Stomach smooth muscle (tissue), 2 donors: ENCODE measurements around the gene BLOC1S3.

ENCODE experiments used
- H3K27ac ChIP-seq: one replicate; pipeline ENCODE4 v1.7.0; 2013; ENCODE audit warnings: mild to moderate bottlenecking, low read length, inconsistent platforms
- H3K27me3 ChIP-seq, 2 donors: one replicate each; pipeline ENCODE4 v1.7.0; 2013; ENCODE audit warnings: low read length in 2 of 2; ENCODE audit not compliant: insufficient read depth in 2 of 2, control insufficient read depth in 1 of 2
- H3K36me3 ChIP-seq, 2 donors: one replicate each; pipeline ENCODE4 v1.7.0; 2013; ENCODE audit warnings: low read length in 2 of 2; ENCODE audit not compliant: control insufficient read depth in 2 of 2, insufficient read depth in 2 of 2
- H3K4me1 ChIP-seq: one replicate; pipeline ENCODE4 v1.7.0; 2013; ENCODE audit warnings: low read length; ENCODE audit not compliant: control insufficient read depth, insufficient read depth
- H3K4me3 ChIP-seq, 2 donors: one replicate each; pipeline ENCODE4 v1.7.0; 2013; ENCODE audit warnings: low read length in 2 of 2
- H3K9ac ChIP-seq, 2 donors: one replicate each; pipeline ENCODE4 v1.7.0; 2013; ENCODE audit warnings: low read length in 2 of 2, mild to moderate bottlenecking in 1 of 2
- H3K9me3 ChIP-seq, 2 donors: one replicate each; pipeline ENCODE4 v1.7.0; 2013; ENCODE audit warnings: low read length in 2 of 2; ENCODE audit not compliant: control insufficient read depth in 2 of 2
- donor health status: healthy.
- donor health status: Pancreatic carcinoma.

The BLOC1S3 gene

GRCh38 chr19:45187421-45188100 lies 9.0 kb downstream of the BLOC1S3 start:
- no peaks in the 10 kb centered on the region for H3K36me3 ChIP-seq
- H3K4me3 ChIP-seq = no peak overlapping the region
- no peak overlapping the region for H3K27ac ChIP-seq
- no peaks in the 10 kb centered on the region for H3K4me1 ChIP-seq
- H3K9ac ChIP-seq = no peak overlapping the region
- no peaks in the 10 kb centered on the region for H3K27me3 ChIP-seq
- no peaks in the 10 kb centered on the region for H3K9me3 ChIP-seq

- H3K36me3 ChIP-seq = no peaks in the 10 kb centered on the region
- no peaks in the 10 kb centered on the region for H3K4me1 ChIP-seq
- no peak overlapping the region for H3K4me3 ChIP-seq
- no peaks in the 10 kb centered on the region for H3K9me3 ChIP-seq
- no peak overlapping the region for H3K27ac ChIP-seq
- no peaks in the 10 kb centered on the region for H3K27me3 ChIP-seq
- no peak overlapping the region for H3K9ac ChIP-seq
Measured at GRCh38 chr19:45189971-45190370, 11.4 kb downstream of the BLOC1S3 start.

GRCh38 chr19:45191375-45191774 lies 12.8 kb downstream of the BLOC1S3 start:
- Histone ChIP-seq H3K4me1 (no peaks in the 10 kb centered on the region), H3K36me3 (no peaks in the 10 kb centered on the region), H3K9me3 (no peaks in the 10 kb centered on the region), H3K9ac (no peak overlapping the region), H3K4me3 (no peak overlapping the region), H3K27me3 (peaks cover 0 to 2% of the 10 kb centered on the region in 2 donors), H3K27ac (no peak overlapping the region)

GRCh38 chr19:45195764-45196163 lies 17.2 kb downstream of the BLOC1S3 start:
- no peak overlapping the region for H3K4me3 ChIP-seq
- H3K9me3 ChIP-seq = no peaks in the 10 kb centered on the region
- H3K27ac ChIP-seq = no peak overlapping the region
- no peak overlapping the region for H3K9ac ChIP-seq
- no peaks in the 10 kb centered on the region for H3K4me1 ChIP-seq
- H3K27me3 ChIP-seq = peaks cover 0 to 2% of the 10 kb centered on the region in 2 donors
- no peaks in the 10 kb centered on the region for H3K36me3 ChIP-seq

- H3K9ac ChIP-seq = no peak overlapping the region
- no peak overlapping the region for H3K4me3 ChIP-seq
- H3K9me3 ChIP-seq = no peaks in the 10 kb centered on the region
- H3K4me1 ChIP-seq = no peaks in the 10 kb centered on the region
- no peaks in the 10 kb centered on the region for H3K36me3 ChIP-seq
- H3K27ac ChIP-seq = no peak overlapping the region
- H3K27me3 ChIP-seq = peaks cover 0 to 2% of the 10 kb centered on the region in 2 donors
Measured at GRCh38 chr19:45200568-45200967, 22.0 kb downstream of the BLOC1S3 start.

GRCh38 chr19:45202637-45203036 lies 24.1 kb downstream of the BLOC1S3 start:
- H3K4me3 ChIP-seq = no peak overlapping the region
- H3K27me3 ChIP-seq = no peaks in the 10 kb centered on the region
- no peaks in the 10 kb centered on the region for H3K9me3 ChIP-seq
- no peaks in the 10 kb centered on the region for H3K4me1 ChIP-seq
- no peak overlapping the region for H3K27ac ChIP-seq
- H3K9ac ChIP-seq = no peak overlapping the region
- H3K36me3 ChIP-seq = no peaks in the 10 kb centered on the region

GRCh38 chr19:45205810-45206209 lies 27.2 kb downstream of the BLOC1S3 start:
- H3K4me1 ChIP-seq = no peaks in the 10 kb centered on the region
- H3K36me3 ChIP-seq = no peaks in the 10 kb centered on the region
- H3K27ac ChIP-seq = no peak overlapping the region
- no peak overlapping the region for H3K9ac ChIP-seq
- H3K9me3 ChIP-seq = no peaks in the 10 kb centered on the region
- H3K4me3 ChIP-seq = no peak overlapping the region
- no peaks in the 10 kb centered on the region for H3K27me3 ChIP-seq

GRCh38 chr19:45206328-45206727 lies 27.7 kb downstream of the BLOC1S3 start:
- no peaks in the 10 kb centered on the region for H3K9me3 ChIP-seq
- no peak overlapping the region for H3K27ac ChIP-seq
- H3K4me3 ChIP-seq = no peak overlapping the region
- no peak overlapping the region for H3K9ac ChIP-seq
- no peaks in the 10 kb centered on the region for H3K36me3 ChIP-seq
- no peaks in the 10 kb centered on the region for H3K27me3 ChIP-seq
- no peaks in the 10 kb centered on the region for H3K4me1 ChIP-seq

GRCh38 chr19:45211751-45212381 lies 33.3 kb downstream of the BLOC1S3 start:
- Histone ChIP-seq H3K9me3 (no peaks in the 10 kb centered on the region), H3K4me1 (peaks cover 7% of the 10 kb centered on the region), H3K27me3 (peaks cover 8 to 25% of the 10 kb centered on the region in 2 donors), H3K9ac (no peak overlapping the region), H3K4me3 (no peak overlapping the region), H3K36me3 (no peaks in the 10 kb centered on the region), H3K27ac (no peak overlapping the region)

- Histone ChIP-seq H3K27me3 (peaks cover 16 to 37% of the 10 kb centered on the region in 2 donors), H3K9ac (no peak overlapping the region), H3K4me1 (peaks cover 7% of the 10 kb centered on the region), H3K36me3 (no peaks in the 10 kb centered on the region), H3K4me3 (no peak overlapping the region), H3K9me3 (no peaks in the 10 kb centered on the region), H3K27ac (no peak overlapping the region)
Measured at GRCh38 chr19:45213031-45213430, 34.4 kb downstream of the BLOC1S3 start.
